Measurements from ENCODE around the gene DPY19L3. TPM values are rescaled to one million over a fixed set of nuclear protein-coding genes. Genes with fewer than 3 reads are reported as not detected.
"Not testable (repeated sequence)": the region's sequence is repeated elsewhere in the genome, so short reads cannot be mapped to it uniquely, and the experiment has no call there.

Gene DPY19L3
- total RNA-seq, 2 experiments from 2014 or later, result 7.3 to 8.5 TPM

- H3K4me1 Mint-ChIP-seq (ENCODE audit: low read depth), result peaks cover 39% of the 10 kb centered on the region
- no peak overlapping the region for H3K4me3 Mint-ChIP-seq
- Histone ChIP-seq H3K36me3 (ENCODE audit: insufficient read depth, low read length) (peaks cover 50% of the 10 kb centered on the region), H3K4me1 (ENCODE audit: insufficient read depth, low read length) (peaks cover 5% of the 10 kb centered on the region), H3K27ac (ENCODE audit: low read depth in 1 of 2, low read length in 2 of 2) (no peak overlapping the region), H3K4me3 (ENCODE audit: low read length) (no peak overlapping the region), H3K9me3 (ENCODE audit: control insufficient read depth in 1 of 2, insufficient read depth in 1 of 2, low read length in 2 of 2) (no peaks in the 10 kb centered on the region), H3K27me3 (ENCODE audit: control insufficient read depth in 1 of 2, insufficient read depth in 2 of 2, low read length in 2 of 2) (no peaks in the 10 kb centered on the region)
- H3K27me3 Mint-ChIP-seq, result no peaks in the 10 kb centered on the region
- no peaks in the 10 kb centered on the region for H3K9me3 Mint-ChIP-seq
- no peak for TF ChIP-seq CTCF (IDR thresholded peaks at IDR 0.05)
- intact Hi-C loops (cut with DNase I, micrococcal nuclease), result no loop called here
- POLR2A ChIA-PET, result no interaction called here
- CTCF ChIA-PET, result interaction anchor here (0.8 kb wide), 1 partner anchor 14 kb away, joined by 3 read pairs; no protein-coding TSS in a partner anchor
- no peak for DNase-seq
- no peak for ATAC-seq (ENCODE audit: poor library complexity)
- peaks cover 84% of the 10 kb centered on the region for H3K36me3 Mint-ChIP-seq (ENCODE audit: low read depth)
- H3K27ac Mint-ChIP-seq, result no peak overlapping the region
These were observed 32.6 kb upstream of the DPY19L3 start for GRCh38 chr19:32372726-32373517.

- Mint-ChIP-seq H3K36me3 (ENCODE audit: low read depth) (peaks cover 84% of the 10 kb centered on the region), H3K27ac (peak overlapping the region; percentile 15), H3K4me3 (no peak overlapping the region), H3K27me3 (no peaks in the 10 kb centered on the region), H3K9me3 (no peaks in the 10 kb centered on the region), H3K4me1 (ENCODE audit: low read depth) (peaks cover 33% of the 10 kb centered on the region)
- Histone ChIP-seq H3K27me3 (ENCODE audit: control insufficient read depth in 1 of 2, insufficient read depth in 2 of 2, low read length in 2 of 2) (no peaks in the 10 kb centered on the region), H3K9me3 (ENCODE audit: control insufficient read depth in 1 of 2, insufficient read depth in 1 of 2, low read length in 2 of 2) (no peaks in the 10 kb centered on the region), H3K4me1 (ENCODE audit: insufficient read depth, low read length) (no peaks in the 10 kb centered on the region), H3K36me3 (ENCODE audit: insufficient read depth, low read length) (peaks cover 46% of the 10 kb centered on the region), H3K4me3 (ENCODE audit: low read length) (no peak overlapping the region), H3K27ac (ENCODE audit: low read depth in 1 of 2, low read length in 2 of 2) (no peak overlapping the region)
- no peak for TF ChIP-seq CTCF (IDR thresholded peaks at IDR 0.05)
- intact Hi-C loops (cut with DNase I, micrococcal nuclease), result no loop called here
- ChIA-PET POLR2A (no interaction called here), CTCF (no interaction called here)
- no peak for DNase-seq
- no peak for ATAC-seq (ENCODE audit: poor library complexity)
These were observed 31.8 kb upstream of the DPY19L3 start for GRCh38 chr19:32373585-32374295.

GRCh38 chr19:32374362-32374761 is 31.2 kb upstream of the DPY19L3 start:
- H3K4me3 Mint-ChIP-seq; H3K9me3 ChIP-seq (ENCODE audit: control insufficient read depth in 1 of 2, insufficient read depth in 1 of 2, low read length in 2 of 2); H3K27ac Mint-ChIP-seq; H3K27ac ChIP-seq (ENCODE audit: low read depth in 1 of 2, low read length in 2 of 2); H3K9me3 Mint-ChIP-seq; intact Hi-C loops (cut with DNase I, micrococcal nuclease); DNase-seq; H3K27me3 ChIP-seq (ENCODE audit: control insufficient read depth in 1 of 2, insufficient read depth in 2 of 2, low read length in 2 of 2); H3K4me1 ChIP-seq (ENCODE audit: insufficient read depth, low read length); POLR2A ChIA-PET; H3K27me3 Mint-ChIP-seq; H3K4me3 ChIP-seq (ENCODE audit: low read length); ATAC-seq (ENCODE audit: poor library complexity): not testable (repeated sequence)
- H3K36me3 ChIP-seq (ENCODE audit: insufficient read depth, low read length), result peaks cover 49% of the 10 kb centered on the region
- CTCF ChIA-PET, result interaction anchor here (1.2 kb wide), 1 partner anchor 24 kb away, joined by 6 read pairs; no protein-coding TSS in a partner anchor
- H3K4me1 Mint-ChIP-seq (ENCODE audit: low read depth), result peaks cover 27% of the 10 kb centered on the region
- peaks cover 82% of the 10 kb centered on the region for H3K36me3 Mint-ChIP-seq (ENCODE audit: low read depth)

GRCh38 chr19:32377088-32377487 is 28.5 kb upstream of the DPY19L3 start:
- H3K4me3 ChIP-seq (ENCODE audit: low read length); H3K4me3 Mint-ChIP-seq; H3K9me3 ChIP-seq (ENCODE audit: control insufficient read depth in 1 of 2, insufficient read depth in 1 of 2, low read length in 2 of 2); CTCF ChIA-PET; ATAC-seq (ENCODE audit: poor library complexity); H3K27me3 ChIP-seq (ENCODE audit: control insufficient read depth in 1 of 2, insufficient read depth in 2 of 2, low read length in 2 of 2); H3K27me3 Mint-ChIP-seq; DNase-seq; intact Hi-C loops (cut with DNase I, micrococcal nuclease); H3K4me1 ChIP-seq (ENCODE audit: insufficient read depth, low read length); H3K27ac Mint-ChIP-seq; H3K9me3 Mint-ChIP-seq; POLR2A ChIA-PET; H3K27ac ChIP-seq (ENCODE audit: low read depth in 1 of 2, low read length in 2 of 2): not testable (repeated sequence)
- H3K4me1 Mint-ChIP-seq (ENCODE audit: low read depth), result peaks cover 12% of the 10 kb centered on the region
- peaks cover 57% of the 10 kb centered on the region for H3K36me3 ChIP-seq (ENCODE audit: insufficient read depth, low read length)
- H3K36me3 Mint-ChIP-seq (ENCODE audit: low read depth), result peaks cover 77% of the 10 kb centered on the region
